Prostate gland (tissue), 2 donors: ENCODE results near the gene KIF18B.

Experiments used
- POLR2A ChIP-seq: fragments of 450-650 bp; IDR thresholded peaks from one replicate; pipeline ENCODE4 v1.6.1; 2016; ENCODE audit warnings: antibody characterized with exemption, mild to moderate bottlenecking
- TF ChIP-seq, protein P1 (sequence below), 4 experiments: fragments of 200-600 bp in 2 of 4; fragments of 450-650 bp in 2 of 4; sonication (generic) in 2 of 4; IDR thresholded peaks; 1 replicate in 3 of 4; 2 replicates in 1 of 4; pipeline ENCODE4 v1.5.1; 2016 to 2019; ENCODE audit warnings: antibody characterized with exemption in 4 of 4, mild to moderate bottlenecking in 2 of 4, moderate library complexity in 2 of 4

DNA sequence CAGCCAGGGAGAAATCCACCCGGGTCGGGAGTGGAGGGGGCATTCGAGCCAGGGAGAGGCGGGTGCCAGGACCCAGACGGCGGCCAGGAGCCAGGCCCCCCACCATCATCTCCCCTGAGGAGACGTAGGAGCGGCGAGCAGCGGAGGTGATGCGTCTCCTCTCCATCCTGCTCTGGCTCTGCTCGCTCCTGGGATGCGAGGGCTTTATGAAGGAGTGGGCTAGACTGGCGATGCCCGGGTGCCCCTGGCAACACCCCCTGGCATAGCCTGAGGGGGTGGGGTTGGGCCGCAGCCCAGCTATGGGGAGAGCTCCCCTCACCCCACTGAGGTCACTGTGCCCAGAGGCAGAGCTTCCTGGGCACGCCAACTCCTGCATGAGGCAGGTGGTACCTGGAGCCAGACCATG is 32.2 kb downstream of the KIF18B start, which contains the start of gene GFAP:
- TF ChIP-seq, protein P1, sequence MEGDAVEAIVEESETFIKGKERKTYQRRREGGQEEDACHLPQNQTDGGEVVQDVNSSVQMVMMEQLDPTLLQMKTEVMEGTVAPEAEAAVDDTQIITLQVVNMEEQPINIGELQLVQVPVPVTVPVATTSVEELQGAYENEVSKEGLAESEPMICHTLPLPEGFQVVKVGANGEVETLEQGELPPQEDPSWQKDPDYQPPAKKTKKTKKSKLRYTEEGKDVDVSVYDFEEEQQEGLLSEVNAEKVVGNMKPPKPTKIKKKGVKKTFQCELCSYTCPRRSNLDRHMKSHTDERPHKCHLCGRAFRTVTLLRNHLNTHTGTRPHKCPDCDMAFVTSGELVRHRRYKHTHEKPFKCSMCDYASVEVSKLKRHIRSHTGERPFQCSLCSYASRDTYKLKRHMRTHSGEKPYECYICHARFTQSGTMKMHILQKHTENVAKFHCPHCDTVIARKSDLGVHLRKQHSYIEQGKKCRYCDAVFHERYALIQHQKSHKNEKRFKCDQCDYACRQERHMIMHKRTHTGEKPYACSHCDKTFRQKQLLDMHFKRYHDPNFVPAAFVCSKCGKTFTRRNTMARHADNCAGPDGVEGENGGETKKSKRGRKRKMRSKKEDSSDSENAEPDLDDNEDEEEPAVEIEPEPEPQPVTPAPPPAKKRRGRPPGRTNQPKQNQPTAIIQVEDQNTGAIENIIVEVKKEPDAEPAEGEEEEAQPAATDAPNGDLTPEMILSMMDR (IDR thresholded peaks at IDR 0.05) = no peak
- no peak for TF ChIP-seq POLR2A
